Cerebellar nuclear complex (tissue), 1 donor: ENCODE measurements around the gene VDAC2.

Experiments
- DNase-seq, 2 experiments: peaks; one replicate each; lab custom pipeline; 2025; lab: John Stamatoyannopoulos, UW

VDAC2 gene

GRCh38 chr10:75253281-75254220 is 43.0 kb downstream of the VDAC2 start:
- no peak for DNase-seq

GRCh38 chr10:75254739-75255138 is 44.1 kb downstream of the VDAC2 start:
- DNase-seq: no peak

GRCh38 chr10:75260990-75261389 is 50.4 kb downstream of the VDAC2 start:
- DNase-seq: no peak

- no peak for DNase-seq
Measured at GRCh38 chr10:75261813-75262705, 51.5 kb downstream of the VDAC2 start.

- no peak for DNase-seq
Measured at GRCh38 chr10:75263806-75264205, 53.2 kb downstream of the VDAC2 start.

GRCh38 chr10:75265856-75266255 is 55.3 kb downstream of the VDAC2 start:
- DNase-seq: no peak

DNA sequence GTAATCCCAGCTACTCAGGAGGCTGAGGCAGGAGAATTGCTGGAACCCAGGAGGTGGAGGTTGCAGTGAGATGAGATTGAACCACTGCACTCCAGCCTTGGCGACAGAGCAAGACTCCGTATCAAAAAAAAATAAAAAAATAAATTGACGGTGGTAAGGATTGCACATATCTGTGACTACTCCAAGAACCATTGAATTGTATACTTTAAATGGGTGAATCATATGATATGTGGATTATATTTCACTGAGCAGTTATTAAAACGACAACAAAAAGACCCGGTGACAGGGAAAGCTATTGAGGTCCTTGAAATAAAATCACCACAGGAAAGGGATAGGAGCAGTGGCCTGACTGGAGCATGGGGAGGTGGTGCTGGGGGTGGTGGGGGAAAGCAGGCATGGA is 56.3 kb downstream of the VDAC2 start:
- no peak for DNase-seq

DNA sequence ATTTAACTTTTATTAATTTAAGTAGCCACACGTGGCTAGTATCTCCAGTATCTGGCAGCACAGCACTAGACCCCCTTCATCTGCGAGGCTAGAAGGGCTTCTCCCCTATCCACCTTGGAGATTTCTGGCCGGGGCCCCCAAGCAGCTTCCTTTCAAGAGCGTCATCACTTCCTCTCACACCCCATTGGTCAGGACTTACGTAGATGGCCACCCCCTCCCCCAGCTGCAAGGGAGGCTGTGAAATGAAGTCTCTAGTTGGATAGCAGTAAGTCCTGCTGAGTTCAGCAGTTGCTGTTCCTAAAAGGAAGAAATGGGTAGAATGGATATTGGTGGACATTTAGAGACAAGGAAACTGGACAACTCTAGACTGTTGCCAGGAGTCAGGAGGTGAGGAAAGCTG is 59.0 kb downstream of the VDAC2 start:
- no peak for DNase-seq

DNA sequence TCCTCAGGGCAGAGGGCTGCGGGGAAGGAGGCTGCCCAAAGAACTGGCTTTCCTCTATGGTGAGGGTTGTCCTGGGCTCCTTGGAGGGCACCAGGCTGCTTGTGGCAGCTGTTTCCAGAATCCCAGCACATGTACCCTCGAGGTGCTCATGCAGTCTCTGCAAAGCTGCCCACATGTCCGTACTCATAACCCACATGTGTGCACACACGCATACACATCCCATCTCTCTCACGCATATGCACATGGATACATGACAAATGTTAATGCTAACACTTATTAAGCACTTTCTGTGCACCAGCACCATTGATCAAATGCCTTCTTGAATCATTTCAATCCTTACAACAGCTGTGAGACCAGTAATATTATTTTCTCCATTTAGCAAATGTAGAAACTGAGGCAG is 61.5 kb downstream of the VDAC2 start:
- DNase-seq: no peak

GRCh38 chr10:75272896-75273295 is 62.3 kb downstream of the VDAC2 start:
- DNase-seq: no peak

DNA sequence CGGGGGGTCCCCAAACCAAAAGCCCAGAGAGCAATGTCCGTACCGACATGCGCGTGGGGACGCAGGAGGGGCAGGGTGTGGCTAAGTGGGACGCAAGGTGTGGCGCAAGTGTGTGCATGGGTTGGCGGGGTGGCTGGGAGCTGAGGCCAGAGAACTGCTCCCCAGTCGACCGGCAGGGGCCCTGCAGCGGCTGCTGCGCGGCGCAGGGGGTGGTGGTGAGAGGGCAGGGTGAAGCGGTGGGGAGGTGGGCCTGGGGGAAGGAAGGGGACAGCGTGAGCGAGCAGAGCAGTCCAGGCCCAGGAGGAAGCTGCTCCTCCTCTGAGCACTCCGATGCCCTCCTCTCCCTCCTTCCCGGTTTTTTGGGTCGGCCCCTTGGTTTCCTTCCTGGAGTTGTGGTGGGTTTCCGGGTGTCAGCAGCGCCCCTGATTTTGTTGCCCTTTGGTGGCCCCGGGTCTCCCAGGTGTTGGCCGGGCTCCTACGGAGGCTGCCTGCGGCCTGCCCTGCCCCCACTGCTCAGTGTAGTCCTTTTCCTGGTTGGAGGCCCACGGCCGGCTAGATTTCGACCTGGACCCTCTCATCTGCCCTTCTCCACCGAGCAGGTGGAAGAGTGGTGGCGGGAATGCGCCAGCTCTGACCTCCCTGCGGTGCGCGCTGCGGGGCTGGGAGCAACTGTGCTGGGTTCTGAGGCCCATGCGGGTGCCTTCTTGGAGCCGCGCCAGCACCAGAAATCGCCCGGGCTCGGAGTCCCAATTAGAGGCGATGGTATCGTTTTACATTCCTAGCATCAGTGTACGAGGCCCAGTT is 65.7 kb downstream of the VDAC2 start:
- no peak for DNase-seq

DNA sequence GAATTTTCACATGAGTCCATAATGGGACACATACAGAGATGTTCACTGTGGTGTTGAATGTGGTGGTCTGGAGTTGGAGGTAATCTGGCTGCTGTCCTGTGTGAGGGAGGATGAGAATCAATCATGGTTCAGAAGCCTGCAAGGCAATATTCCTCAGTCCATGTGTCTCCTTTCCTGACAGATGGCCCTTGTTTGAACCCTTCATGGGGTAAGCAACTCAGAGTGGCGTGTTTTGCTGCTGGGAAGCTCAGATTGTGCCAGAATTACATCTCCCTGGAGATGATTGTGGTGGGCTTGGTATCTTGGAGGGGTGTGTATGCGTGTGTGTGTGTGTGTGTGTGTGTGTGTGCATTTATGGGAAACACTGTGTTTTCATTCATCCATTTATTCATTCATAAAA is 69.6 kb downstream of the VDAC2 start:
- no peak for DNase-seq
